ENCODE results near the gene TRIM29.

TRIM29 gene

DNA sequence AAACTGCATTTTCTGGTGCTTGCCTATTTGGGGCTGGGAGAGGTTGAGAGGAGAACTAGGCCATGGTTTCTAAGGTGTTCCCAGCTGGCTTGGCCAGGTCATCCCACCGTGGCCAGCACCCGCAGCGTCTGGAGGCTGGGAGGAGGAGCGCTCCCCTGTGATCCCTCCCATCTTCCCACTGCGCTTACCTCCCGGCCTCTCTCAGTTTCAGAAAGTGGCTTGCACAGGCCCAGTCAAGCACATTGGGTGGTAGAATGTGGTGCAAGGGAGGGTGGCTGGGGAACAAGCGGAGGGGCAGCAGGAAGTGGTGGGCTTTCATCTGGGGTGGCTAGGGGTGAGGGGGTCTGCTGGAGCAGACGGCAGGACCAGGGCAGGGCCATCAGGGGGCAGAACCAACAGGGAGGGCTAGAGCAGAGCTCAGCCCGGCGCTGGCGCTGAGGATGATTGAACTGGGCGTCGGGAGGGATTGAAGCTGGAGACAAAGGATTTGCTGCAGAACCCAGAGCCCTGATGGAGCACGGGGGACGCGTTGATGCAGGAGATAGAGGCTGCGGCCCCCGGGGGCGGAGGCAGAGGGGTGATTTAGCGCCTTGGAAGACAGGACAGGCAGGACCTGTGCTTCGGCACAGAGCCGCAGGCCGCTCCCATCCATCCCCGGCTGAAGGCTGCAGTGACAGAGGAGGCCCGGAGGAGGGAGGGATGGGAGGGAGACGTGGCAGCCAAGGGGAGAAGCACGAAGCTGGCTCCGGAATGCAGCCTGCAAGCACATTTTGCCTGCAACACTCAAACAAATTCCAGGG, 76.0 kb downstream of the TRIM29 start:
- Histone ChIP-seq H3K9me3 (no peaks in the 10 kb centered on the region), H3K36me3 (no peaks in the 10 kb centered on the region), H3K4me1 (peaks cover 0 to 16% (median 9%) of the 10 kb centered on the region in 4 donors), H3K4me3 (no peak overlapping the region), H3K27me3 (peaks cover 0 to 14% of the 10 kb centered on the region in 2 donors), H3K27ac (no peak overlapping the region)
- TF ChIP-seq, protein P1, sequence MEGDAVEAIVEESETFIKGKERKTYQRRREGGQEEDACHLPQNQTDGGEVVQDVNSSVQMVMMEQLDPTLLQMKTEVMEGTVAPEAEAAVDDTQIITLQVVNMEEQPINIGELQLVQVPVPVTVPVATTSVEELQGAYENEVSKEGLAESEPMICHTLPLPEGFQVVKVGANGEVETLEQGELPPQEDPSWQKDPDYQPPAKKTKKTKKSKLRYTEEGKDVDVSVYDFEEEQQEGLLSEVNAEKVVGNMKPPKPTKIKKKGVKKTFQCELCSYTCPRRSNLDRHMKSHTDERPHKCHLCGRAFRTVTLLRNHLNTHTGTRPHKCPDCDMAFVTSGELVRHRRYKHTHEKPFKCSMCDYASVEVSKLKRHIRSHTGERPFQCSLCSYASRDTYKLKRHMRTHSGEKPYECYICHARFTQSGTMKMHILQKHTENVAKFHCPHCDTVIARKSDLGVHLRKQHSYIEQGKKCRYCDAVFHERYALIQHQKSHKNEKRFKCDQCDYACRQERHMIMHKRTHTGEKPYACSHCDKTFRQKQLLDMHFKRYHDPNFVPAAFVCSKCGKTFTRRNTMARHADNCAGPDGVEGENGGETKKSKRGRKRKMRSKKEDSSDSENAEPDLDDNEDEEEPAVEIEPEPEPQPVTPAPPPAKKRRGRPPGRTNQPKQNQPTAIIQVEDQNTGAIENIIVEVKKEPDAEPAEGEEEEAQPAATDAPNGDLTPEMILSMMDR (IDR thresholded peaks at IDR 0.05), result peak in 1 of 2 experiments; percentile 19
- no peak for DNase-seq
- intact Hi-C loops (cut with DNase I; ENCODE audit: low total_unique reads), result no loop called here

Measured in tibial artery (tissue), 4 donors.